LNCaP clone FGC (cell line): ENCODE results near the gene SLC34A3.

Experiments
- DNase-seq: peaks from one replicate; pipeline ENCODE4 v3.0.0-alpha.2; 2011; ENCODE audit warnings: low read depth
- H3K4me3 ChIP-seq: 2 replicates; pipeline ENCODE4 v1.5.1; 2011; ENCODE audit warnings: mild to moderate bottlenecking, low read depth, low read length, control low read depth
- CTCF ChIP-seq: IDR thresholded peaks from 2 replicates; pipeline ENCODE4 v1.5.1; 2012; ENCODE audit warnings: mild to moderate bottlenecking; ENCODE audit not compliant: control insufficient read depth, insufficient read depth; ENCODE audit errors: extremely low read depth

Gene SLC34A3

GRCh38 chr9:137266585-137267453 is 36.1 kb downstream of the SLC34A3 start:
- DNase-seq: no peak
- no peak for TF ChIP-seq CTCF
- H3K4me3 ChIP-seq: no peak overlapping the region

- H3K4me3 ChIP-seq: peak overlapping the region; percentile 47
- no peak for DNase-seq
- no peak for TF ChIP-seq CTCF
Measured at GRCh38 chr9:137267933-137268355, 37.2 kb downstream of the SLC34A3 start.

DNA sequence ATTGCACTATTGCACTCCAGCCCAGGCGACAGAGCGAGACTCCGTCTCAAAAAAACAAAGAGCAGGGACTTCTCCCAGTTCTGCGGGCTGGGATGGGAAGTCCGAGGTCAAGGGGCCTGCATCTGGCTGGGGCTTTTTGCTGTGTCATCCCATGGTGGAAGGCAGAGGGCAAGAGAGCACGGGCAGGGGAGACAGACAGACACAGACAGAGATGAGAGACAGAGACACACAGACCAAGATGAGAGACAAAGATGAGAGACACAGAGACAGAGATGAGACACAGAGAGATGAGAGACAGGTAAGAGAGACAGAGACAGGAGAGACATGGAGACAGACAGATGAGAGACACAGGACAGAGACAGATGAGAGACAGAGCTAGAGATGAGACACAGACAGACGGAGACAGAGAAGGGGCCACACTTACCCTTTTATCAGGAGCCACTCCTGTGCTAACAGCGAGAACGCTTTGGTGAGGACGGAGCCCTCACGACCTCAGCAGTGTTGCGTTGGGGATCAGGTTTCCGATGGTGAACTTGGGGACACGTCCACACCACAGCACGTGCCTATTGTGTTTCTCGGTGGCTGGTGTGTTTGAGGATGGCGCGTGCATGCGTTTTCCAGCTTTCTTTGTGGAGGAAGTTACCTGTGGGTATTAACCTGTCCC is 38.0 kb downstream of the SLC34A3 start:
- no peak for DNase-seq
- H3K4me3 ChIP-seq: peak overlapping the region; percentile 47
- no peak for TF ChIP-seq CTCF

- peak overlapping the region; percentile 47 for H3K4me3 ChIP-seq
- no peak for TF ChIP-seq CTCF
- peak; percentile 88 for DNase-seq
Measured at GRCh38 chr9:137269231-137269772, 38.6 kb downstream of the SLC34A3 start.

DNA sequence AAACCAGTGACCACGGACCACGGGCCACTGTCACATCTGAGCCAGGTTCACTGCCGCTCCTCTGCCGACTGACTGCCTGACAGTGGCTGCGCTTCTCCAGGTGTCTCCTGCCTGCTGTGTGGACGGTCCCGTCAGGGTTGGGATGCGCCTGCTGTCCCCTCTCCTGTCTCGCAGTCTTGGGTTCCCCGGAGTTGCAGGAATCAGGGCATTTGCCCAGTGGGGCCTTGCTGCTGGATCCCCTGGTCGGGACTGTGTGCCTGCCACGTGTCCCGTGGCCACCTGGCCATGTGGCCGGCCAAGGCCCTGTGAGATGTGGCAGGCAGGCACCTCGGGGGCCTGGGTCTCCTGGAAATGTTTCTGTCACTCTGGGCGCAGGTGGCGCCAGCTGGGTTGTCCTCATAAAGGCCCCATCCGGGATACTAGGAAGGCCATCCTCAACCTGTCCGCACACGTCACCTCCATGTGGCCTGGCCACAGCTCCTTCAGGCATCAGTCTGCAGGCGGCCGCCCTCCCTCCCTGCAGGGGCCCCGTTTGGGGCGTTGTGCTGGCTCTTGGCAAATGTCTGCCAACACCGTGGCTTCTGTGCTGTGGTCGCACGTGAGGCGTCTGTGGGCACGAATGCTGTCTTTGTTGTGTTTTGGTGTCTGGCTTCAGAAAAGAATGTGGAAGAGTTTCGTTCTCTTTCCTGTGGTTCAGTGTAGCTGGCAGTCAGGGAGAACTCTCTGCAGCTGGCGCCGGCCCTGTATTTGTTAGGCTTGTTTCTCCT is 40.4 kb downstream of the SLC34A3 start:
- TF ChIP-seq CTCF: no peak
- DNase-seq: no peak
- no peak overlapping the region for H3K4me3 ChIP-seq

DNA sequence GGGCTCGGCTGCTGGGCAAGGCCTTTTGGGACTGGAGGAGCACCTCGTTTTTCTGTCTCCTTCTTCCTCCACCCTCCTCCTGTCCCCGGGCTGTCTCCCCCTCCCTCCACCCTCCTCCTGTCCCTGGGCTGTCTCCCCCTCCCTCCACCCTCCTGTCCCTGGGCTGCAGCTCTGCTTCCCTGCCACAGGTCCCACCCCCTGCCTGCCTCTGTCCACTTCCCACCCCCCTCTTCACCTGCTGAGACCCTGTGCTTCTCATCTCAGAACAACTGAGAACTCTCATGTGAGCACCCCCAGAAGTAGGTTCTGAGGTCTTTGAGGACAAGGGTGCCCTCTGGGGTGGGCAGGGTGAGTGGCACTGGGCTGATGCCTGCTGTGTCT is 41.0 kb downstream of the SLC34A3 start:
- no peak overlapping the region for H3K4me3 ChIP-seq
- no peak for DNase-seq
- TF ChIP-seq CTCF: no peak
